ENCODE results near the gene CHAMP1. TPM values are rescaled to one million over a fixed set of nuclear protein-coding genes. Genes with fewer than 3 reads are reported as not detected.
"Not testable (repeated sequence)": the region's sequence is repeated elsewhere in the genome, so short reads cannot be mapped to it uniquely, and the experiment has no call there.

Gene CHAMP1
- total and polyA plus RNA-seq, 2 experiments from 2014 or later, result 26.9 to 33.5 TPM

GRCh38 chr13:114328034-114328433 is 13.7 kb downstream of the CHAMP1 start:
- in situ Hi-C loops (cut with MboI), result no loop called here
- Histone ChIP-seq H3K36me3 (ENCODE audit: low read depth) (peaks cover 43% of the 10 kb centered on the region), H2AFZ (no peak overlapping the region), H3K27me3 (replicated peaks; ENCODE audit: insufficient read depth) (no peaks in the 10 kb centered on the region), H3K27ac (no peak overlapping the region), H3K9me2 (ENCODE audit: insufficient read depth) (no peaks in the 10 kb centered on the region), H3K79me2 (ENCODE audit: insufficient read depth) (peaks cover 43% of the 10 kb centered on the region), H3K4me1 (ENCODE audit: insufficient read depth) (no peaks in the 10 kb centered on the region), H3K9me3 (ENCODE audit: low read depth) (no peaks in the 10 kb centered on the region), H4K20me1 (ENCODE audit: insufficient read depth) (no peaks in the 10 kb centered on the region), H3K9ac (no peak overlapping the region), H3K4me2 (ENCODE audit: unreplicated experiment) (no peak overlapping the region), H3K4me3 (no peak overlapping the region), H3F3A (ENCODE audit: insufficient read depth) (peaks cover 17% of the 10 kb centered on the region)
- no peak for DNase-seq
- TF ChIP-seq EZH2 (IDR thresholded peaks at IDR 0.05; ENCODE audit: insufficient read depth, poor library complexity, severe bottlenecking), result no peak
- no peak for TF ChIP-seq EZH2phosphoT487 (IDR thresholded peaks at IDR 0.05; ENCODE audit: insufficient read depth, low read depth)
- WGBS, 2 experiments (ENCODE audit: low coverage in 1 of 2, low lambda C conversion rate in 2 of 2, missing lambda C conversion rate in 2 of 2), result 83% methylated on average over 6 of the region's 6 CpGs

- H4K20me1 ChIP-seq (ENCODE audit: insufficient read depth), result no peaks in the 10 kb centered on the region
- no peaks in the 10 kb centered on the region for H3K4me1 ChIP-seq (ENCODE audit: insufficient read depth)
- peaks cover 37% of the 10 kb centered on the region for H3K36me3 ChIP-seq (ENCODE audit: low read depth)
- peaks cover 18% of the 10 kb centered on the region for H3F3A ChIP-seq (ENCODE audit: insufficient read depth)
- DNase-seq, result no peak
- in situ Hi-C loops (cut with MboI), result no loop called here
- WGBS, 2 experiments (ENCODE audit: low coverage in 1 of 2, low lambda C conversion rate in 2 of 2, missing lambda C conversion rate in 2 of 2), result 83 to 95% methylated on average over 1 of the region's 1 CpG
- H2AFZ ChIP-seq, result no peak overlapping the region
- H3K4me3 ChIP-seq, result no peak overlapping the region
- H3K27me3 ChIP-seq (replicated peaks; ENCODE audit: insufficient read depth), result no peaks in the 10 kb centered on the region
- no peaks in the 10 kb centered on the region for H3K9me2 ChIP-seq (ENCODE audit: insufficient read depth)
- no peaks in the 10 kb centered on the region for H3K9me3 ChIP-seq (ENCODE audit: low read depth)
- H3K4me2 ChIP-seq (ENCODE audit: unreplicated experiment), result no peak overlapping the region
- no peak for TF ChIP-seq EZH2 (IDR thresholded peaks at IDR 0.05; ENCODE audit: insufficient read depth, poor library complexity, severe bottlenecking)
- no peak for TF ChIP-seq EZH2phosphoT487 (IDR thresholded peaks at IDR 0.05; ENCODE audit: insufficient read depth, low read depth)
- no peak overlapping the region for H3K27ac ChIP-seq
- H3K9ac ChIP-seq, result no peak overlapping the region
- H3K79me2 ChIP-seq (ENCODE audit: insufficient read depth), result peaks cover 38% of the 10 kb centered on the region
Observed at GRCh38 chr13:114328595-114328994, 14.3 kb downstream of the CHAMP1 start.

- WGBS, 2 experiments (ENCODE audit: low coverage in 1 of 2, low lambda C conversion rate in 2 of 2, missing lambda C conversion rate in 2 of 2), result 61% methylated on average over 5 of the region's 5 CpGs
Observed at GRCh38 chr13:114330086-114330485, 15.8 kb downstream of the CHAMP1 start.

GRCh38 chr13:114333881-114334280 is 19.6 kb downstream of the CHAMP1 start:
- H4K20me1 ChIP-seq (ENCODE audit: insufficient read depth); H3K79me2 ChIP-seq (ENCODE audit: insufficient read depth); H3K4me1 ChIP-seq (ENCODE audit: insufficient read depth); H3F3A ChIP-seq (ENCODE audit: insufficient read depth); H3K27ac ChIP-seq; H3K27me3 ChIP-seq (replicated peaks; ENCODE audit: insufficient read depth); H3K4me2 ChIP-seq (ENCODE audit: unreplicated experiment); H3K9me3 ChIP-seq (ENCODE audit: low read depth); H3K4me3 ChIP-seq; H2AFZ ChIP-seq; H3K36me3 ChIP-seq (ENCODE audit: low read depth); H3K9me2 ChIP-seq (ENCODE audit: insufficient read depth); in situ Hi-C loops (cut with MboI); H3K9ac ChIP-seq: not testable (repeated sequence)
- DNase-seq, result peak; percentile 7
- 91 to 94% methylated on average over 3 of the region's 3 CpGs for WGBS, 2 experiments (ENCODE audit: low coverage in 1 of 2, low lambda C conversion rate in 2 of 2, missing lambda C conversion rate in 2 of 2)

More at GRCh38 chr13:114330086-114330485, 15.8 kb downstream of the CHAMP1 start:
- H3K36me3 ChIP-seq (ENCODE audit: low read depth), result peaks cover 22% of the 10 kb centered on the region
- in situ Hi-C loops (cut with MboI), result no loop called here
- H3F3A ChIP-seq (ENCODE audit: insufficient read depth), result peaks cover 18% of the 10 kb centered on the region
- TF ChIP-seq EZH2phosphoT487 (IDR thresholded peaks at IDR 0.05; ENCODE audit: insufficient read depth, low read depth), result no peak
- TF ChIP-seq EZH2 (IDR thresholded peaks at IDR 0.05; ENCODE audit: insufficient read depth, poor library complexity, severe bottlenecking), result no peak
- no peaks in the 10 kb centered on the region for H3K4me1 ChIP-seq (ENCODE audit: insufficient read depth)
- H3K4me2 ChIP-seq (ENCODE audit: unreplicated experiment), result no peak overlapping the region
- H2AFZ ChIP-seq, result no peak overlapping the region
- no peaks in the 10 kb centered on the region for H3K9me3 ChIP-seq (ENCODE audit: low read depth)
- no peak for DNase-seq
- no peak overlapping the region for H3K27ac ChIP-seq
- no peak overlapping the region for H3K4me3 ChIP-seq
- H3K9ac ChIP-seq, result no peak overlapping the region
- no peaks in the 10 kb centered on the region for H3K9me2 ChIP-seq (ENCODE audit: insufficient read depth)
- no peaks in the 10 kb centered on the region for H4K20me1 ChIP-seq (ENCODE audit: insufficient read depth)
- no peaks in the 10 kb centered on the region for H3K27me3 ChIP-seq (replicated peaks; ENCODE audit: insufficient read depth)
- H3K79me2 ChIP-seq (ENCODE audit: insufficient read depth), result peaks cover 23% of the 10 kb centered on the region
